ENCODE measurements around the gene KRT33B. TPM values are rescaled to one million over a fixed set of nuclear protein-coding genes. Genes with fewer than 3 reads are reported as not detected.

Gene KRT33B
- polyA plus RNA-seq, 3 donors: not detected

- intact Hi-C loops (cut with micrococcal nuclease): no loop called here
- Mint-ChIP-seq H3K36me3 (no peaks in the 10 kb centered on the region), H3K27me3 (ENCODE audit: low read depth in 3 of 3) (peaks cover 1 to 7% (median 5%) of the 10 kb centered on the region in 3 donors), H3K27ac (no peak overlapping the region), H3K9me3 (no peaks in the 10 kb centered on the region), H3K4me3 (no peak overlapping the region), H3K4me1 (peaks cover 9% of the 10 kb centered on the region)
- WGBS (ENCODE audit: insufficient coverage): 91% methylated on average over 7 of the region's 10 CpGs
- no peak overlapping the region for H3K9ac ChIP-seq (ENCODE audit: insufficient read depth, low read length, poor library complexity, severe bottlenecking)
- H3K4me2 ChIP-seq (replicated peaks; ENCODE audit: extremely low read depth, low read length, poor library complexity, severe bottlenecking): no peak overlapping the region
- no peaks in the 10 kb centered on the region for H3K27me3 ChIP-seq (ENCODE audit: control insufficient read depth in 2 of 2, insufficient read depth in 2 of 2, low read length in 2 of 2)
- H3K79me2 ChIP-seq (ENCODE audit: insufficient read depth, low read length): no peaks in the 10 kb centered on the region
- no peaks in the 10 kb centered on the region for H4K20me1 ChIP-seq (ENCODE audit: insufficient read depth, low read length)
- no peak overlapping the region for H3K4me3 ChIP-seq (replicated peaks in 1 of 3; ENCODE audit: low read depth in 2 of 3, low read length in 3 of 3)
- no peaks in the 10 kb centered on the region for H3K9me3 ChIP-seq (replicated peaks in 1 of 2; ENCODE audit: control insufficient read depth in 1 of 2, insufficient read depth in 1 of 2, low read length in 2 of 2)
- no peak overlapping the region for H2AFZ ChIP-seq (ENCODE audit: insufficient read depth, low read depth, low read length, poor library complexity, severe bottlenecking)
- H3K4me1 ChIP-seq (ENCODE audit: control insufficient read depth in 1 of 2, insufficient read depth in 2 of 2, low read length in 2 of 2): peaks cover 0 to 6% of the 10 kb centered on the region in 2 donors
- DNase-seq: no peak
- no peak overlapping the region for H3K27ac ChIP-seq (ENCODE audit: low read depth in 1 of 2, low read length in 2 of 2)
- no peaks in the 10 kb centered on the region for H3K36me3 ChIP-seq (replicated peaks in 1 of 2; ENCODE audit: control insufficient read depth in 1 of 2, insufficient read depth in 2 of 2, low read length in 2 of 2)
- TF ChIP-seq, protein P1, sequence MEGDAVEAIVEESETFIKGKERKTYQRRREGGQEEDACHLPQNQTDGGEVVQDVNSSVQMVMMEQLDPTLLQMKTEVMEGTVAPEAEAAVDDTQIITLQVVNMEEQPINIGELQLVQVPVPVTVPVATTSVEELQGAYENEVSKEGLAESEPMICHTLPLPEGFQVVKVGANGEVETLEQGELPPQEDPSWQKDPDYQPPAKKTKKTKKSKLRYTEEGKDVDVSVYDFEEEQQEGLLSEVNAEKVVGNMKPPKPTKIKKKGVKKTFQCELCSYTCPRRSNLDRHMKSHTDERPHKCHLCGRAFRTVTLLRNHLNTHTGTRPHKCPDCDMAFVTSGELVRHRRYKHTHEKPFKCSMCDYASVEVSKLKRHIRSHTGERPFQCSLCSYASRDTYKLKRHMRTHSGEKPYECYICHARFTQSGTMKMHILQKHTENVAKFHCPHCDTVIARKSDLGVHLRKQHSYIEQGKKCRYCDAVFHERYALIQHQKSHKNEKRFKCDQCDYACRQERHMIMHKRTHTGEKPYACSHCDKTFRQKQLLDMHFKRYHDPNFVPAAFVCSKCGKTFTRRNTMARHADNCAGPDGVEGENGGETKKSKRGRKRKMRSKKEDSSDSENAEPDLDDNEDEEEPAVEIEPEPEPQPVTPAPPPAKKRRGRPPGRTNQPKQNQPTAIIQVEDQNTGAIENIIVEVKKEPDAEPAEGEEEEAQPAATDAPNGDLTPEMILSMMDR (IDR thresholded peaks at IDR 0.05): no peak
Observed at GRCh38 chr17:41407226-41407625, 37.6 kb upstream of the KRT33B start.

DNA sequence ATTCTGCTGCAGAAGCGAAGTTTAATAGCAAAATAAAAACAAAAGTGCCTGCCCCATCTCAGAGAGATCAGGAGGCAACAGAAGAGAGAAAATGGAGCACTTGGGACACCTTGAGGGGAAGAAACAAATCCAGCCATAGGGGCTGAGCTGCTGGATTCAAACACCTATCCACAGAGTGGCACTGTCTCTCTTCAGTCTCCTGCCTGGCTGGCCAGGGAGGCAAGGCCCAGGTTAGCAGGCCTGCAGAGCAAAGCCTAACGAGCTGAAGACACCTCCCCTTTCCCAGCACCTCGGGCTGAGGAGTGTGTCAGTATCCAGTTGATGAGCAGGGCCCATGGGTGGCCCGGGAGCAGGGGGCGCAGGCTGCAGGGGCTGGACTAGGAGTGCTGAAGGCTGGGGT is 36.6 kb upstream of the KRT33B start:
- TF ChIP-seq, protein P1 (IDR thresholded peaks at IDR 0.05): no peak
- Mint-ChIP-seq H3K4me1 (peaks cover 9% of the 10 kb centered on the region), H3K4me3 (no peak overlapping the region), H3K36me3 (no peaks in the 10 kb centered on the region), H3K9me3 (no peaks in the 10 kb centered on the region), H3K27me3 (ENCODE audit: low read depth in 3 of 3) (peaks cover 2 to 7% (median 6%) of the 10 kb centered on the region in 3 donors), H3K27ac (no peak overlapping the region)
- H3K9me3 ChIP-seq (replicated peaks in 1 of 2; ENCODE audit: control insufficient read depth in 1 of 2, insufficient read depth in 1 of 2, low read length in 2 of 2): no peaks in the 10 kb centered on the region
- H3K27me3 ChIP-seq (ENCODE audit: control insufficient read depth in 2 of 2, insufficient read depth in 2 of 2, low read length in 2 of 2): no peaks in the 10 kb centered on the region
- no peaks in the 10 kb centered on the region for H4K20me1 ChIP-seq (ENCODE audit: insufficient read depth, low read length)
- no peak overlapping the region for H3K4me3 ChIP-seq (replicated peaks in 1 of 3; ENCODE audit: low read depth in 2 of 3, low read length in 3 of 3)
- no peak overlapping the region for H2AFZ ChIP-seq (ENCODE audit: insufficient read depth, low read depth, low read length, poor library complexity, severe bottlenecking)
- WGBS (ENCODE audit: insufficient coverage): no CpG with 5 or more reads among the region's 5 CpGs
- H3K36me3 ChIP-seq (replicated peaks in 1 of 2; ENCODE audit: control insufficient read depth in 1 of 2, insufficient read depth in 2 of 2, low read length in 2 of 2): no peaks in the 10 kb centered on the region
- DNase-seq: no peak
- intact Hi-C loops (cut with micrococcal nuclease): no loop called here
- H3K9ac ChIP-seq (ENCODE audit: insufficient read depth, low read length, poor library complexity, severe bottlenecking): no peak overlapping the region
- H3K27ac ChIP-seq (ENCODE audit: low read depth in 1 of 2, low read length in 2 of 2): no peak overlapping the region
- peaks cover 0 to 6% of the 10 kb centered on the region in 2 donors for H3K4me1 ChIP-seq (ENCODE audit: control insufficient read depth in 1 of 2, insufficient read depth in 2 of 2, low read length in 2 of 2)
- H3K4me2 ChIP-seq (replicated peaks; ENCODE audit: extremely low read depth, low read length, poor library complexity, severe bottlenecking): no peak overlapping the region
- H3K79me2 ChIP-seq (ENCODE audit: insufficient read depth, low read length): no peaks in the 10 kb centered on the region

Measured in CD14-positive monocyte (primary cell).